Glomerular visceral epithelial cell (primary cell): ENCODE results near the gene S100A7A.
"Not testable (repeated sequence)": the region's sequence is repeated elsewhere in the genome, so short reads cannot be mapped to it uniquely, and the experiment has no call there.

Source experiments
- DNase-seq: peaks from one replicate; pipeline ENCODE4 v3.0.0-alpha.2; 2016; ENCODE audit errors: extremely low spot score

S100A7A gene

GRCh38 chr1:153459655-153460054 is 43.3 kb downstream of the S100A7A start:
- DNase-seq = no peak

- no peak for DNase-seq
Measured at GRCh38 chr1:153460551-153460950, 44.2 kb downstream of the S100A7A start, which contains the start of gene S100A7. Gene S100A7, minus strand, starts transcription at chr1:153460651. Its CDS starts 1,638 bp downstream, at chr1:153459013.

GRCh38 chr1:153462741-153463140 is 46.4 kb downstream of the S100A7A start:
- DNase-seq = not testable (repeated sequence)

DNA sequence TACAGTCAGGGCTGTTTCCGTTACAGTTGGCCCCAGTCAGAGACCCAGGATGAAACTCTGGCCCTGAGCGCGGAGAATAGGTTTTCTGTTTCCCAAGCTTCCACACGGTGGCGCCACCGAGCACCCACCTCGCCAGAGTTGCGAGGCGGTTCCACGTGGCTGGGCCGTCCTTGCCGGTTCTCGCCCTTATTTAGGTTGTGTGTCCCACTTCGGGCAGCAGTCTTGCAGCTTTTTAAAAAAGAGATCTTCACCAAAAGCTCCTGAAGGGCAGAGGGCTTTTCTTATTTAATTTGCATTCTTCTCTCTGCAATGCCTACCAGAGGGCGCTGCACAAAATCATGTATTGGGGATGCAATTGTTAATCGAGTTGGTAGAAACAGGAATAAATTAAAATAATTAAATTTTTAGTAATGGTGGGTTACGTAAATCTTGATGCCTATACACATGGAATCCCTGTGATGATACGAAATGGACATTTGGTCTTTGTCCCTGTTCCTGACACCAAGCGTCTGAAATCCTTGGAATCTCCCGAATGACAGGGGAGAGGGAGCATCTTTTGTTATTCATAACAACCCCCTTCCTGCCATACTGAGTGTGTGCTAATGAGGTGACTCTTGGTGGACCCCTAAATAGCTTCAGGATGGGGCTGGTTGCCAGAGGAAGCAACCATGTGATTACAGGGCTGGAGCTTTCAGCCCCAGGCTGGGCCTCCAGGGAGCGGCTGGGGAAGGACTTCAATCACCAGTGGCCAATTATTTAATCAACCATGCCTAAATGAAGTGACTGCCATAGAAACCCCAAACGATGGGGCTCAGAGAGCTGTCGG is 49.7 kb downstream of the S100A7A start:
- peak; percentile 48 for DNase-seq

DNA sequence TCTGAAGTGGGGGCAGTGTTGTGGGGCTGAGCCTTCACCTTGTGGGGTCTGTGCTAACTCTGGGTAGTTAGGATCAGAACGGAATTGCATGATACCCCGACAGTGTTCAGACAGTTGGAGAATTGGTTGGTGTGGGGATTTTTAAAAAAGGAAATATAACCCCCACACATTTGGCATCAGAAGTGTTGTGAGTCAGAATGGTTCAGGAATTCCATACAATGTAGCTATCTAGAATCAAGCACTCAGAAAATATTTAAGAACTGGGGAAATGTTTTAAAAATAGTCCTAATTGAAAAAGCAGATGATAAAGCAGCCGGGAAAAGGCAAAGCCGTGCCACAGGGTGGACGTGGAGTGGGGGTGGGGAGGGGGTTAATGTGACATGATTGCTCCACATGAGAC is 50.6 kb downstream of the S100A7A start:
- DNase-seq = no peak

- DNase-seq = no peak
Measured at GRCh38 chr1:153470707-153471106, 54.4 kb downstream of the S100A7A start.
